Measurements from ENCODE around the gene ENTPD1.
"Not testable (repeated sequence)": the region's sequence is repeated elsewhere in the genome, so short reads cannot be mapped to it uniquely, and the experiment has no call there.

Gene ENTPD1, protein sequence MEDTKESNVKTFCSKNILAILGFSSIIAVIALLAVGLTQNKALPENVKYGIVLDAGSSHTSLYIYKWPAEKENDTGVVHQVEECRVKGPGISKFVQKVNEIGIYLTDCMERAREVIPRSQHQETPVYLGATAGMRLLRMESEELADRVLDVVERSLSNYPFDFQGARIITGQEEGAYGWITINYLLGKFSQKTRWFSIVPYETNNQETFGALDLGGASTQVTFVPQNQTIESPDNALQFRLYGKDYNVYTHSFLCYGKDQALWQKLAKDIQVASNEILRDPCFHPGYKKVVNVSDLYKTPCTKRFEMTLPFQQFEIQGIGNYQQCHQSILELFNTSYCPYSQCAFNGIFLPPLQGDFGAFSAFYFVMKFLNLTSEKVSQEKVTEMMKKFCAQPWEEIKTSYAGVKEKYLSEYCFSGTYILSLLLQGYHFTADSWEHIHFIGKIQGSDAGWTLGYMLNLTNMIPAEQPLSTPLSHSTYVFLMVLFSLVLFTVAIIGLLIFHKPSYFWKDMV

DNA sequence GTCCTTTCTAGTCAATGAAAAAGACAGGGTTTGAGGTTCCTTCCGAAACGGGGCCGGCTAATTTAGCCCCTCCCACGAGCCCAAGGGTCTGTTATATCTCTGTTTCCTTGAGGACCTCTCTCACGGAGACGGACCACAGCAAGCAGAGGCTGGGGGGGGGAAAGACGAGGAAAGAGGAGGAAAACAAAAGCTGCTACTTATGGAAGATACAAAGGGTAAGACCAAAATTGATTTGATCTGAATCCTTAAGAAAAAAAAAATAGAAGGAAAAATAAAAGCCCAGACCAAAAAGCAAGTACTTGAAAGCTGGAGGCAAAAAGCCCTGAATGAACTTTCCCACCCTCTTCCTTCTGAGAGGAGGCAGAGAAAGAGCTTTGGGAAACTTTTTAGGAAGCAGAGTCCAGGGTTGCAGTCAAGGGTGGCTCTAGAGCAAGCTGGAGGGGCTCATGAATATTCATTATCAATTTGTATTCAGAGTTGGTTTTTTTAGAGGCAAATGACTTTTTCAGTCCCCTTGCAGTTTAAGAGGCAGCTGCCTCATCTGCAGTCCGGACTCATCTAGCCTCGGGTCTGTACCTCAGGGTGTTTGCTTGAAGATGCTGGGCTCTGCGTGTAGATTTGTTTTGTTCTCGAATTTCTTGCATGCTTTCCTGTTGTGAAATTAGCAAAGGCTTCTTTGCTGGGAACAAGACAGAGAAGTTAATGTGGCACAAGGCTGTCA, at the start of gene ENTPD1:
TSS of gene ENTPD1 (plus strand) at position 123 of the 721 bp plus-strand sequence. CDS start at position 200, 77 bp downstream.
- DNase-seq (ENCODE audit: low spot score), result no peak

DNA sequence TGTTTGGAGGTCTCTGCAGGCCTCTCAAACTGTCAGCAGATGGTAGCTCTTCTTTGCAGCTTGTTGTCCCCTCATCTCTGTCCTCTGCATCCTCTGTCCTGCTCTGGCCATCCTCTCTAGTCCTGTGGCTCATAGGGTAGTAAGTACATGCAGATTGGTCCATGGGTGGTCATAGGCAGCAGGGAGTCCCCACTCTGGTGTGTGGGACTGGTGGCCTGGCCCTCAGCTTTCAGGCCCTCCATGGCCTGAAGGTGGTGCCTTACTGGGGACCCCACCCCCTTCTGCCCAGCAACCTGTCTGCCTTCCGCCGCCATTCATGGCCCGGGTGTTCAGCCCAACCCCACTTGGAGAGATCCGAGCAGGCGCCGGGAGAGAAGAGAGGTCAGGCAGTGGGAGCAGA, 49.4 kb upstream of the ENTPD1 start:
- no peak for DNase-seq (ENCODE audit: low spot score)

DNA sequence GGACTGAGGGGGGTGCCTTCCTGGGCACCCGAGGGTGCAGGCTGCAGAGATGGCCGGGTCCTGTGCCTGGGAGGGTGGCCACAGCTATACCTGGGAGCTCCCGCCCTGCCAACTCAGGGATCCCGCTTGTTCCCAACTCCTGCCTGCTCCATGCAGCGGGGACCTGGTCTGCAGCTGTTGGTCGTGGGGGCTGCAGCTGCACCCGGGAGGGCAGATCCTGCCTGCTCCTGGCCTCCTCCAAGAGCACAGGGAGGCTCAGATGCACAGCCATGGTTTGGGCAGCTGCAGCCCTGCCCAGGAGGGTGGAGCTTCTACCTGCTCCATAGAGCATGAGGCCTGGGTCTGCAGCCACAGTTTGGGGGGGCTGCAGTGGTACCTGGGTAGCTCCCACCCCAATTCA, 49.0 kb upstream of the ENTPD1 start:
- no peak for DNase-seq (ENCODE audit: low spot score)

DNA sequence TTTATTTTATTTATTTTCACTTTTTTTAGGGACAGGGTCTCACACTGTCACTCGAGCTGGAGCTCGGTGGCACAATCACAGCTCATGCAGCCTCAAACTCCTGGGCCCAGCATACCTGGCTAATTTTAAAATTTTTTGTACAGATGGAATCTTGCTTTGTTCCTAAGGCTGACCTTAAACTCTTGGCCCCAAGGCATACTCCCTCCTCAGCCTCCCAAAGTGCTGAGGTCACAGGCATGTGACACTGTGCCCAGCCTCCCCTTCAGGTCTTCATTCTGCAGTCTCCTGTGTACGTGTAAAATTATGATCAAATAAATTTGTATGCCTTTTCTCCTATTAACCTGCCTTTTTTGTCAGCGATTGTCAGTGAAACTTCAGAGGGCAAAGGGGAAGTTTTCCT, 44.5 kb upstream of the ENTPD1 start:
- no peak for DNase-seq (ENCODE audit: low spot score)

DNA sequence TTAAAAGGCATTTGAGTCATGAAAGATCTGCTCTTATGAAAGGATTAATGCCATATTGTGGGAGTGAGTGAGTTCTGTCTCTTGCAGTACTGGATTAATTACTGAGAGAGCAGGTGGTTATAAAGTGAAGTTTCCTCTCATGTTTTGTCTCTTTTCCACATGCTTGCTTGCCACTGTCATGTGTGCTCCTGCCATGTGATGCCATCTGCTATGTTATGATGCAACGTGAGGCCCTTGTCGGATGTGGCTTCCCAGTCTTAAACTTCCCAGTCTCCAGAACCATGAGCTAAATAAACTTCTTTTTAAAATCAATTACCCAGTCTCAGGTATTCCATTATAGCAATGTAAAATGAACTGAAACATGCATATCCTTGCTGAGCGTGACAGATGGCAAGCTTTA, 39.5 kb upstream of the ENTPD1 start:
- no peak for DNase-seq (ENCODE audit: low spot score)

DNA sequence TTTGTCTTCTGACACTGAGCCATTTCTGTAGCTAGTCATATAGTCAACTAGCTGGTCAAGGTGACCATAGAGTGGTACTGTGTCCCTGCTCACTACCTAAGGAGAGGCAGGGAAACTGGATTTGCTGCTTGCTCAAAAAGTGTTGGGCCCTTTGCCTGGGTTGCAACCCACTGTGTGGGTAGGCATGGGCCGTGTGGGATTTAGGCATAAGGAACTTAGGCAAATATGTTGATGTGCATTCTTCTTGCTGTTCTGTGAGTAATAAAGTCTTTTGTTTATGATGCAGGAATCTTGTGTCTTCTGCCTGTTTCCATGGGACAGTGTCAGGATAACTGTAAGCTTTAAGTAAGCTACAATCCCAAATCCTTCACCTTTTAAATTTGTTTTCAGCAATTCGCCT, 39.1 kb upstream of the ENTPD1 start:
- DNase-seq (ENCODE audit: low spot score), result no peak

DNA sequence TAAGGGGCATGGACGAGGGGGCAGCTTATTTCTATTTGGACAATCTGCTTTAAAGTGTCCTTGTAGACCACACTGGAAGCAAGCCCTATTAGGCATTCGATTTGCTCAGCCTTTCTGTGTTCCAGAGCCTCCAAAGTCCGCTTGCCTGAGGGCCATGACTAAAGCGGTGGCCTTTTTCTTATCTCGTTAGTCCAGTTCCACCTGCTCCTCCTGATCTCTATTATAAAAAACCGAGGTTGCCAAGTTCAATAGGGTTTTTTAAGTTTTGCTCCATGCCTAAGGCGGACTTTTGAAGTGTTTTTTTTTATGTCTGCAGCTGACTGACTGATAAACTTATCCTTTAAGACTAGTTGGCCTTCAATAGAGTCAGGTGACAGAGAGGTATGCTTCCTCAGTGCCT, 35.2 kb upstream of the ENTPD1 start:
- not testable (repeated sequence) for DNase-seq (ENCODE audit: low spot score)

DNA sequence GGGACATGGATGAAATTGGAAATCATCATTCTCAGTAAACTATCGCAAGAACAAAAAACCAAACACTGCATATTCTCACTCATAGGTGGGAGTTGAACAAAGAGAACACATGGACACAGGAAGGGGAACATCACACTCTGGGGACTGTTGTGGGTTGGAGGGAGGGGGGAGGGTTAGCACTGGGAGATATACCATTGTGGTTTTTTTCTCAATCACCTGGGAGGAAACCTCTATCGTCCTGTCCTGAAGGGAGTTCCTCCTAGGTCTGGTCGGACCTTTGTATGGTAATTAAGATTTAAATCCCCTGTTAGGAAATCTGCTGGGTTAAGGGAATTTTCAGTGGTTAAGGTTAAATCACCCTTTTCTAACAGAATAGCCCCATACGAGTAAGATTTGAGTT, 33.5 kb upstream of the ENTPD1 start:
- not testable (repeated sequence) for DNase-seq (ENCODE audit: low spot score)

DNA sequence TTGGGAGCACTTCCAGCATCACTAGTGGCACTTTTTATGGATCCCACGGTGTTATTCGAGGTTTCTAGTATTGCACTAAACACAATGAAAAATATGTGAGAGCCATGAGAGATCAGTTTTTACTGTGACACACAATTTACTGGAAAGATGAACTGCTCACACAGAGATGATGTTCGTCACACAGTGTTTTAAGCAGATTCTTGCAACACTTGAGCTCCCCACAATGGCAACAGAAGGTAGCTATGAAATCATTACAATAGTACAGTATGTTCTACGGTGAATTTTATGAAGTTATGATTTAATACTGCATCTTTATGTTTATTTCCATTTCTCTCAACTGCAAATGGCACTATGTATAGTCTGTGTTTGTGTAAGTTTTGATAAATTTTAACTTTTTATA, 27.4 kb upstream of the ENTPD1 start:
- DNase-seq (ENCODE audit: low spot score), result no peak

DNA sequence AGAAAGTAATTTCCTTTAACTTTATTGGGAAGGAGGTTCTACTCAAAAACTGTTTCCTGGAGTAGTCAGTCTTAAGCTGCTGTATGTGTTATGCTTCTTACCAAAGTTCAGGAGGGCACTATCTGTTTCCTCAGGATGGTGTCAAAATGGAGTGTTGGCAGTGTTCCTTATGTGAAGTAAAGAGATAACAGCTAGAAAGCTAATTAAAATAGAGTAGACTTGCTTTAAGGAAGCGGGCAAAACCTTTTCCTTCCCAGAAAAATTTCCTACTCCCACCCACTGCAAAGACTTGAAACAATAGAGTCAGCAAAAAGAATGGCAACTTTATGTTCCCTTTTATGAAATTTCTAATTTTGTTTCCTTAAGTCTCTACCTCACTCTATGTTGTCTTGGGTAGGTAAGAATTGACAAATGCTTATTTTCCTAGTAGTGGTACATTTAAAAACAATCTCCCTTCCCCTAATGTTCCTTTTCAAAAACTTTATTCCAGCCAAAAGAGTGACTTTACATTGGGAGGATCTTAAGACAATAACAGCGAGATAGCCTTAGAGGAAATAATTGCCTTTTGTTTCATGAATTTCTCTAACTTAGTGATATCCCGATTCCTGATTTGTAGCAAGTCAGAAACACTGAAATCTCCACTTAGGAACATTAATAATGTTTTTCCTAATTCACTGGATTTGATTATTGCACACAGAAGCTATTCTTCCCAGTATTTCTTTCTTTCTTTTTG, 26.5 kb upstream of the ENTPD1 start:
- DNase-seq (ENCODE audit: low spot score), result no peak

DNA sequence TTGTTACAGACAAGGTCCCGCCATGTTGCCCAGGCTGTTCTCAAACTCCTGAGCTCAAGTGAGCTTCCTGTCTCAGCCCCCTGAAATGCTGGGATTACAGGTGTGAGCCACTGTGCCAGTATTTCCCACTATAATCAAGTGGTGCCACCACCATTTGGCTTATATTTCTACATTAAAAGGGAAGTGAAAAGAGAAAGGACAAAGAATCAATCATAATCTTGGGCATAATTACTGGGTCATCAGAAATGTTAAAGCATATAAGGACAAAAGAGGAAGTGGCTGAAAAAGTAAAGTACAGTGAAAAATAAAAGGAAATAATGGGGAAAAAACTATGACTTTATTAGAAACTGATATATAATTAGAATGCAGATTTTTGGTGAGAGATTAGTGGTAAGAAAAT, 25.7 kb upstream of the ENTPD1 start:
- no peak for DNase-seq (ENCODE audit: low spot score)

DNA sequence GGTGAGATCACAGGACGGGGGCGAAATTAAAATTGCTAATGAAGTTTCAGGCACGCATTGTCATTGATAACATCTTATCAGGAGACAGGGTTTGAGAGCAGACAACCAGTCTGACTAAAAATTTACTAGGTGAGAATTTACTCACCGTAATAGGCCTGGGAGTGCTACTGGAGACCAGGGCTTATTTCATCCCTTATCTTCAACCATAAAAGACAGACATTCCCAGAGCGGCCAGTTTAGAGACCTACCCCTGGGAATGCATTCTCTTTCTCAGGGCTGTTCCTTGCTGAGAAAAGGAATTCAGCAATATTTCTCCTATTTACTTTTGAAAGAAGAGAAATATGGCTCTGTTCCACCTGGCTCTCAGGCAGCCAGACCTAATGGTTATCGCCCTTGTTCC, 23.1 kb upstream of the ENTPD1 start:
- not testable (repeated sequence) for DNase-seq (ENCODE audit: low spot score)

DNA sequence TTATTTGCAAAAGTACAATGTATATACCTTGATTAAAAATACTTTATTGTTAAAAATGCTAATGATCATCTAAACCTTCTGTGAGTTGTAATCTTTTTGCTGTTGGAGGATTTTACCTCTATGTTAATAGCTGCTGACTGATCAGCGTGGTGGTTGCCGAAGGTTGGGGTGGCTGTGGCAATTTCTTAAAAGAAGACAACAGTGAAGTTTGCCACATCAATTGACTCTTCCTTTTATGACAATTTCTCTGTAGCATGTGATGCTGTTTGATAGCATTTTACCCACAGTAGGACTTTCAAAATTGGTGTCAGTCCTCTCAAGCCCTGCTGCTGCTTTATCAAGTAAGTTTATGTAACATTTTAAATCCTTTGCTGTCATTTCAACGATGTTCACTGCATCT, 16.9 kb upstream of the ENTPD1 start:
- no peak for DNase-seq (ENCODE audit: low spot score)

DNA sequence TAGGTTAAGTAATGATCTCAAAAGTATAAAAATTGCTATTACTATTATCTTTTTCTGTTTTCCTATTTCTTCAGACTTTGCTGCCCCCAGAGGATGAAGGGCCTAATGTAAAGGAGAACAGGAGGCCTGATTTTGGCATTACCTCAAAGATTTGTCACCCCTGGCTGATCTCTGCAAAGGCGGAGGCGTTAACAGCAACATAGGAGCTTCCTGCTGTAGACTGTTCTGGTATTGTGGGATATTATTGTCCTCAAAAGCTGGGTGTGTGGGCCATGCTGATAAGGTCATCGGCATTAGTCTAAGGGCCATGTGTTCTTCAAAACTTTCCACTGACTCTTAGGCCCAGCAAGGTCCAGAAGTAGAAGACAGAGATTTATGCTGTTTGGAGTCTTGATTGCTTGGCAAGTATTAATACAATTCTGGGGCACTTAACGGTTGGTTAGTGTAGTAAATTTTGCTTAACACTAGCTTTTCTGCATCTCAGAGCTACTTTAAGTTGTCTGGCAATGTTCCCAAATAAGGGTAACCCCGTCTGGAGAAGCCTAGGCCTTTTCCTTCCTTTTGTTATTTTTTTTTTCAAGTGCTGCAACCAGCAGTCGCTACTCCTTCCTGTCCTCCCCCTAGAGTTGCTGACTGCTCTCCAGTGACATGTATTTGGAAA, 14.0 kb upstream of the ENTPD1 start:
- no peak for DNase-seq (ENCODE audit: low spot score)

DNA sequence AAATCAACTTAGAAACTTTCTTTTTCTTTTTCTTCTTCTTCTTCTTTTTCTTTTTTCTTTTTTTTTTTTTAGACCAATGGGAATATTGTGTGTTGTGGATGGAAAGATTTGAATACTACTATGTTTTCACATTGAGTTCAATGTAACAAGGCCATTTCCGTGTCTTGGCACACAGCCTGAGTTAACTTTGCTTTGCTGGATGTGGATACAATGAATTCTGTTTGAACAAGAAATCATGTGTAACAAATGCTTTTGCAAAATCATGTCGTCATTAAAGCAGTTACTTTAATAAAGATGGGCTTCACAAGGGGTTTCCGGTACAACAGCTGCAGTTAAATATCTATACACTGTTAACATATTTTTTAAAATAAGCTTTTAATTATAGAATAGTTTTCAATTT, 13.5 kb upstream of the ENTPD1 start:
- DNase-seq (ENCODE audit: low spot score), result no peak

DNA sequence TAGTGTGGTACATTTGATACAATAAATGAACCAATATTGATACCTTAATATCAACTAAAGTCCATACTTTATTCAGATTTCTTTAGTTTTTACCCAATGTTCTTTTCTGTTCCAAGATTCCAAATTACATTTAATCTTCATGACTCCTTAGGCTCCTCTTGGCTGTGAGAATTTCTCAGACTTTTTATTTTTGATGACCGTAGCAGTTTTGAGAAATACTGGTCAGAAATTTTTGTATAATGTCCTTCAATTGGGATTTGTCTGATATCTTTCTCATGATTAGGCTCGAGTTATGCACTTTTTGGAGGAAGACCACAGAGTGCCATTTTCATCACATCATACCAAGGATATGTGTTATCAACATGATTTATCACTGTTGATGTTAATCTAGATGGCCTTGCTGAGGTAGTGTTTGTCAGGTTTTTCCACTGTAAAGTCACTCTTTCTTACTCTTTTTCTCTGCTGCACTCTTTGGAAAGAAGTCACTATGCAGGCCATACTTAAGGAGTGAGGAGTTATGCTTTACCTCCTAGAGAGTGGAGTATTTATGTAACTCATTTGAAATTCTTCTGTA, 12.9 kb upstream of the ENTPD1 start:
- no peak for DNase-seq (ENCODE audit: low spot score)

DNA sequence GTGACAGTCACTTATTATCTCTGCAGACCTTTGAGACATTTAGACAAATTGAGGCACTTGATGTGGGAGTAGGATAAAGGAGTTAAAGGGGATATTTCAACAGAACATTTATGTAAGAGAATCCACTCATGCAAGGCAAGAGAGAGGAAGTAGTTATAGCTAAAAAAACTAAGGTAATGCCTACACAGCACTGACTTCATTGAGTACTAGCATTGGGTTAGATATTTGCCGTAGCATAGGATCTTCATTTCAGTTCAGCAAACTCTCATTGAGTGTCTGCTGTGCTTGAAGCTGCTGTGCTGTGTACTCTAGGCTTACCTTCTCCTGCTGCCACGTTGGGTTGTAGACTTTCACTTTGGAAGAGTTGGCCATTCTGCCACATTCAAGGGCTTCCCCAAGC, 10.5 kb upstream of the ENTPD1 start:
- DNase-seq (ENCODE audit: low spot score), result no peak

DNA sequence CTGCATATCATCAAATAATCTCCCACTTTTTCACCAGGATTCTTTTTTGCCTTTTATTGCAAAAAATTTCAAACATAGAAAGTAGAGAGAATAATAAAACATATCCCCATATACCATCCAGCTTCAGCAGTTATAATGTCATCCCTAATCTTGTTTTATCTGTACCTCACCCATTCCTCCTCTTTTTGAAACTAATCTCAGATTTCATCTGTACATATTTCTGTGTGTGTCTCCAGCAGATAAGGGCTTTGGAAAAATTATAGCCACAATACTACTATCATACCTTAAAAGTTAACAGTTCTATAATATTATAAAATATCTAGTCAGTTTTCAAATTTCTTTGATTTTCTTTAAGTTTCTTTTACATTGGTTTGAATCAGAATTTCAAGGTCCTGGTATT, 7.6 kb upstream of the ENTPD1 start:
- no peak for DNase-seq (ENCODE audit: low spot score)

DNA sequence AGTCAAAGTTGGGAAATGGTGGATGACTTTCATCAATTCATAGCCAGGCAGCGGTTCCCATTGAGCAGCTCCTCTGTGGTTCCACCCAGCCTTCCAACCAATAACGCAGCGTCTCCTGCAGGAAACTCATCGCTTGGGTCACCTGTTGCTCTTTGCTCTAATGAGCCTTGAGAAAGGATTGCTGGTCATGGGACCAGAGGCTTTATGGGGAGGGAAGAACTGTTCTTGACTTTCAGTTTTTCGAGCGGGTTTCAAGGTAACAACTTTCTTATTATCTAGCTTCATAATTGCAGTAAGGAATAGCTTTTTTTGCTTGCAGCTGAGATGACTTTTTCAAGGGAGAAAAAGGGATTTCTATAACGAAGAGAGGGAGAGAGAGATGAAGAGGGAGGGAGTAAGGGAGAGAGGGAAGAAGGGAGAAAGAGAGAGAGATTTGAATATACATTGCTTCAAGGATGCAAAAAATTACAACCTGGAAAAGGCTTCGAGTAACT, 405 bp upstream of the ENTPD1 start:
- DNase-seq (ENCODE audit: low spot score), result no peak

DNA sequence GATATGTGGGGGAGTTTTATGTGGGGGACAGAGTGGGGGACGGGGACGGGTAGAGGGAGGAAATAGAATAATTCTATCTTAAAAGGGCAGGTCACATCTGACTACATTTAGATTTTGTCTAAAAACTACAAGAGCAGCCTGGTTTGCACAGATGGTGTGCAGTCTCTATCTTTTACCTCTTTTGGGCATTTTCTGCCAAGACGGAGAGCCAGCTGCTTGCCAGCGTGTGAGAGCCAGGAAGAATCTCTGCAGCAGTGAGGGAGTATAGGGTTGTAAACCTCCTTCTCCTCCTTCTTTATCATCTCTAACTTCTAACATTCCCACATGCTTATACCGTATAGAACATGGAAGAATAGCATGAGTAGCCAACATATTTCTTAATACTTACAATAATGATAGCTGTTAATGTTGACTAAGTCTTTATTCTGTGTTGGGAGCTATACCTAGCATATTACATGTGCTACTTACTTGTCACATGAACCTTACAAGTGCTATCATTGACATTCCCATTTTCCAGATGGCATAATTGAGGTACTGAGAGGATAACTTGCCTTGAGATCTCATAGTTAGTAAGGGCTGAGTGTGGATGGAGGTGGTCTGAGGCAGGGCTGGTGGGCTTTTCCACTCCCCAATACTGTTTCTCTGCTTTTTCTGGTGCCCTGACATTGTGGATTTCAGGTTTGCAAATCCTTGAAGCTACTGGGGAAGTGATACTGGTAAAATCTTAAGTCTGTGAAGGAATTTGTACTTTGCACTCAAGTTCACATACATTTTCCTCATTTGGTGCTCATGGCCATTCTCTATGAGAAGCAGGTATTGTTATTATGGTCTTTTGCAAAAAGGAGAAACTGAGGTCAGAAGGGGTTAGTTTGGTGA, 1.1 kb downstream of the ENTPD1 start:
- no peak for DNase-seq (ENCODE audit: low spot score)
